NOMO-1 treated with DMSO at 0.1 percent for 48 hours (cell line): ENCODE measurements around the gene ATF2.

Experiments used
- DNase-seq: peaks from one replicate; lab custom pipeline; 2025; ENCODE audit not compliant: unreplicated experiment; lab: John Stamatoyannopoulos, UW

ATF2 gene, protein sequence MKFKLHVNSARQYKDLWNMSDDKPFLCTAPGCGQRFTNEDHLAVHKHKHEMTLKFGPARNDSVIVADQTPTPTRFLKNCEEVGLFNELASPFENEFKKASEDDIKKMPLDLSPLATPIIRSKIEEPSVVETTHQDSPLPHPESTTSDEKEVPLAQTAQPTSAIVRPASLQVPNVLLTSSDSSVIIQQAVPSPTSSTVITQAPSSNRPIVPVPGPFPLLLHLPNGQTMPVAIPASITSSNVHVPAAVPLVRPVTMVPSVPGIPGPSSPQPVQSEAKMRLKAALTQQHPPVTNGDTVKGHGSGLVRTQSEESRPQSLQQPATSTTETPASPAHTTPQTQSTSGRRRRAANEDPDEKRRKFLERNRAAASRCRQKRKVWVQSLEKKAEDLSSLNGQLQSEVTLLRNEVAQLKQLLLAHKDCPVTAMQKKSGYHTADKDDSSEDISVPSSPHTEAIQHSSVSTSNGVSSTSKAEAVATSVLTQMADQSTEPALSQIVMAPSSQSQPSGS

GRCh38 chr2:175167792-175168563, at the start of gene ATF2:
Gene ATF2 (minus strand): TSS chr2:175168203. CDS start chr2:175136443, 31,760 bp downstream.
- peak; percentile 99 for DNase-seq

DNA sequence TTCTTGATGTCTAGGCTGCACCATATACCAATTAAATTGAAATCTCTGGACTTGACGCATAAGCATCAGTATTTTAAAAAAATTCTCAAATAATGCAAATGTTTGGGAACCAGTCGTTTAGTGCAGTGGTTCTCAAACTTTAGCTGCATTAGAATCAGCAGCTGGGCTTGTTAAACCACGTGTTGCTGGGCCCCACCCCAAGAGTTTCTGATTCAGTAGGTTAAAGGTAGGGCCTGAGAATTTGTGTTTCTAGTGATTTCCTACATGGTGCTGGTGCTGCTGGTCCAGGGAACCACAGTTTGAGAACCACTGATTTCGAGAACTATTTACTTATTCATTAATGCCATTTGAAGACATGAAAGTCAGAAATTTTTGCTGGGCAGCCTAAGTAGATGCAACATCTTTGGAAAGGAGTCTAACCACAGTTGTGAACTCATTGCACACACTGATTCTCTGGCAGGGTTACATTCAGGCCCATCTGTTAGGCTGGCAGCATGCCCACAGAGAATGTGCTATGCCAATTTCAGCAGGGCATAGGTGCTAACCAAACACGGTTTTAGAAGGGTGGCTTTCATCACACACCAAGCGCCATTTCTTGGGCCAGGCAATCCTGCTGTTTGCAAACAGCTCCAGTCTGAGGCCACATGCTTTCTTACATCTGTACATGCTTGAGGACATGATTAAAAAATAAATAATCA, 39.9 kb upstream of the ATF2 start:
- DNase-seq: no peak

DNA sequence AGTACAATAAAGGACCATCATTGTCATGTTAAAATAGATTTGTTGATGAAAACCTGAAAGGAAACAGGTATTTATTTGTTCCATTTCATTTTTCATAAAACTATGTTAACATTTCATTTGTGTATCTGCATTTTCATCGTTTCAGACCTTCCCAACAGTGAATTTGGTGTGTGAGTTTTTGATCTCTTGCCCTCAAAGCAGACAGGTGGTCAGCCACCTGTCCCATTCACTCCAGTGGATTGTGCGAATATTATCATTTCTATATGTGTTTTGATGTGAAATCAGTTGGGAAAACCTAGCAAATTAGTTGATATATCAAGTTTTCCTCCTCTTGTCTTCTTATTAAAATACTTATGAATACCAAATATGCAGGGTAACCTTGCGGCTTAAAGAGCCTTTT, 38.9 kb upstream of the ATF2 start:
- no peak for DNase-seq

- no peak for DNase-seq
These were observed 37.5 kb upstream of the ATF2 start for GRCh38 chr2:175205523-175205922.

GRCh38 chr2:175203621-175204496, 35.9 kb upstream of the ATF2 start:
- peak; percentile 21 for DNase-seq

- no peak for DNase-seq
These were observed 27.0 kb upstream of the ATF2 start for GRCh38 chr2:175195012-175195411.

- DNase-seq: no peak
These were observed 20.8 kb upstream of the ATF2 start for GRCh38 chr2:175188761-175189160.

DNA sequence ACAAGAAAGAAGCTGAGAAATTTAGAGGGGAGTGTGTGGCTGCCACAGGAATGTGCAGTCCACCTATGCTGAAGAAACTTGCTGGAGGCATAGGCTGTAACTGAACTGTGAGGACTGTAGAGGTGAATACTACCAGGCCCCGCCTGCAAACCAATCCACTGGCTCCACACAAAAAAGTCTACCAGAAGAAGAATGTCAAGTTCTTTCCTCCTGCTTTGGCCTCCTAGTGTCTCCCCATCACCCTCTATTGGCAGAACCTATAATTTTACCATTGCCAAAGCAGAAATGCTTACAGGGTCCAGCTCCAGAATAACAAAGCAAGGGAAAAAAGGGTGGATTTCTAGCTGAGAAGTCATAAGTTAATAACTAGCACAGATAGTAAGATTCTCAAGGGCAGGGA, 19.4 kb upstream of the ATF2 start:
- no peak for DNase-seq

DNA sequence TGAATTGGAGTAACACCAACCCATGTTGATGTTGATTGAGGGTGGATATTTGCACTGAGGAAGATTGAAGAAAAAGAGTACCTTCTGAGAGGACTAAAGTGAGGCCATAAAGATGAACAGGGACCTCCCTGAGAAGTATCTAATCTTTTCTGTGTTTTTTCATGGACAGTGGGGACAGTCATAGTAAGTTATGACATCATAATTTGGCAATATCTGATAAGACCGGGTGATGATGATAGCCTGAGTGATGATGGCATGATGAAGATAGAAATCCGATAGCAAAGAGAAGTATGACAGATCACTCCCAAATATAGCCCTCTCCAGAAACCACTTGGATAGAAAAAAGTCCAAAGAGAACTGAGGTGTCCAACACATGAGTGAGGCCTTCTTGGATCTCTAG, 15.7 kb upstream of the ATF2 start:
- no peak for DNase-seq

DNA sequence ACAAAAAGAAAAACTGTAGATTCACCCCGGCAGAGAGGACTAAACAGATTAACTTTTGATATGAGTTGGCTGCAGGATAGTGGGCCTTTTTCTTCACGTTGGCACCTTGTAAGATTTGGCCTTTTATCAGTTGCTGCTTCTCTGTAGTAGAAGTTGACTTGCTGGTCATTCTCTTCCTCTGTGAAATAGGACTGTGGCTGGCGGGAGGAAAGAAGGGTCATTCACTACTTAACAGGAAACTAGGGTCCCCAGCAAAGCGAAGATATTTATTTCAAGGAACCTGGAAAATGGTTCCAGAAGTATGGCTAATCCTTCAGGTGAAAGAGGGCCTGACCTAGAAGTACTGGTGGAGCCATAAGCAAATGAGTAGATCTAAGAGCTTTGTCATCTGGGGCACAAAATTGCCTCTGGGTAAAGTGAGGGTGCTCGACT, 13.9 kb upstream of the ATF2 start:
- DNase-seq: no peak

DNA sequence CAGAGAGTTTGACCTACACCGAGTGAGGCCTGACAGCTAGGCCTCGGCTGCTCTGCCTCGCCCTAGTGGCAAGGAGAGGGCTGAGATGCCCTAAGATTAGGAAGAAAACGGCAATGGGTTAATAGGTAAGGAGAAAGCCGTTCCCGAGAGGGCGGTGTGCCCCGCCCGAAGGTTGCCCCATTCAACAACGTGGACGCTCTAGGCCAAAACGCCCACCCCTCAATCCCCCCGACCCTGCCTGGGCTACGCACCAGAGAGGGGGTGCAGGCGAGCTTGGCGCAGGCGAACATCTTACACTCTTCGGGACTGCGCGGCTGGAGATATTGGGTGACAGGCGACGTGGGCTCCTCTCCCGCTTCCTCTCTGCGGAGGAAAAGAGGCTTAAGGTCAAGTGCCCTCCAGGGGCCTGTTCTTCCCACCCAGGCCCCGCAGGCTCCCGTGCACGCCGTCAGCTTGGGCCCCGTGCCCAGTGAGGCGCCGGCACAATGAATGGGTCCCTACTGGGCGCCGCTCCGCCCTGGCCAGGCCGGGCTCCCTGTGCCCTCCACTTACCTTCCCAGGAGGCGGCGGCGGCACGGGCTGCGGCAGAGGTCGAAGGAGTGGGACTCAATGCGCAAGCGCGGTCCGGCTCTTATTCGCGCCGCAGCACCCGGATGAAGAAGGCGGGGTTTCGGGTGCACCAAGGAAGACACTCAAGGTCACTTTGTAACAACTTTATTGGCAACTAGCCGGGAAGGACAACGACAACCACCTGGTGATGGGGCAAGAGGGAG, 13.3 kb upstream of the ATF2 start, which contains the start of gene ATP5MC3:
TSS of gene ATP5MC3 (minus strand) at position 607 of the 773 bp plus-strand sequence. CDS start at position 290, 317 bp downstream.
- peak; percentile 83 for DNase-seq

DNA sequence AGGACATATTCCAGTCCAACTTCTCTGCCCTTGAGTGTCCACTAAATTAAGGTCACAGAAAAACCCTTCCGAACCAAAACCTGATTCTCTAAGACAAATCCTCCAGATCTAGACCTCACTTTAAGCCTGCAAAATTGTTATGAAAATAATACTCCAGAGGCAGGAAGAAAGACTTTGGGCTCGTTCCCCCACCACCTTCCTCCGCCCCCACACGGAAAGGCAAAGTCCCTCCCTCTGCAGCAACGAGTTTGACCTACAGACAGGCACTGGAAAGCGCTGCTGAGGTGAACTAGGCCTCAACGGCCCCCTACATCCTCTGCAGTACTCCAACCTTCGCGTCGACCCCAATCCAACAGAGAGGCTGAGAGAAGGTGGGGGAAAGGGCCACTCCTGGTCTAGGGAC, 12.7 kb upstream of the ATF2 start:
- DNase-seq: peak; percentile 57

GRCh38 chr2:175176624-175177023, 8.6 kb upstream of the ATF2 start:
- no peak for DNase-seq

GRCh38 chr2:175175896-175176295, 7.9 kb upstream of the ATF2 start:
- DNase-seq: no peak

DNA sequence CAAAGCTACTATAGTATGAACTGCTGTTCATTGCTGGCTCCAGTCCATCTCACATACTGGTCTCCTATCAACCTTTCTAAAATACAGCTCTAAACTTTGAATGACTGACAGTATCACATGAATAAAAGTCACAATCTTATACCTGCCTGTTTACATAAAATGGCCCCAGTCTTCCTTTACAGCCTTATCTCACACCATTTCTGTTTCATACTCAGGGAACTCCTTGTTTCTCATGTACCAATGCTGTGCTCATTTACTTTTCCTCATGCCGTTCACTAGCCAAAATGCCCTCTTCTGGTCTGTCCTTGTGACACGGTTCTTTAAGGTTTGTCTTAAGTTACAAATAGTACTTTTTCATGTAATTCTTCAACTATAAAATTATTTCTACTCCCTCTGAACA, 7.3 kb upstream of the ATF2 start:
- DNase-seq: no peak

DNA sequence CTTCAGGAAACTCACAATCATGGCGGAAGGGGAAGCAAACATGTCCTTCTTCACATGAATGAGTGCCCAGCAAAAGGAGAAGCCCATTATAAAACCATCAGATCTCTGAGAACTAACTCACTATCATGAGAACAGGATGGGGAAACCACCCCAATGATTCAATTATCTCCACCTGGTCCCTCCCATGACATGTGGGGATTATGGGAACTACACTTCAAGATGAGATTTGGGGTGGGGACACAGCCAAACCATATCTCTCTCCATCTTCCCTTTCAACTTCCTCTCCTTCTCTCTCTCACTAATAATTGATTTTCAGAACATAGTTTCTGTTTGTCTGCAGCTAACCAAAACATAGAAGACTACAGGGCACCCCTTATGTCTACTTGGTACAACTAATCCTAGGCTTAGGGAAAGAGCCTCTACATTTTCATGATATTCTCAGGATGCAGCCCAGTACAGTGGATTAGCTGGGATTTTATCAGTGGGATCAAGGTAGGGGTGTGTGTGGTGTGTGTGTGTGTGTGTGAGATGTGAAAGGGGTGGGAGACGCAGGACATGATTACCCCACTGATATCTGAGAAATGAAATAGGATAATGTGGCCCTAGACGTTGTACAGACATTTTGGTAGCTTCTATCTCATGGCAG, 2.8 kb upstream of the ATF2 start:
- peak; percentile 39 for DNase-seq

GRCh38 chr2:175169191-175169590, 1.2 kb upstream of the ATF2 start:
- DNase-seq: no peak

GRCh38 chr2:175168564-175168945, 552 bp upstream of the ATF2 start:
- no peak for DNase-seq
